IMR-90 (cell line): ENCODE measurements around the gene HAAO. TPM values are rescaled to one million over a fixed set of nuclear protein-coding genes. Genes with fewer than 3 reads are reported as not detected.

Source experiments
- ATAC-seq: fragments of 200-7000 bp; cut with Tn5 transposase; 2 replicates; pipeline ENCODE4 v1.9.1; 2020; ENCODE audit warnings: low read depth, mild to moderate bottlenecking, moderate library complexity
- BruUV-seq: library from RNA; stranded (reverse); fragments of 400-500 nt; replicated peaks from 2 replicates; lab custom pipeline; 2021; lab: Mats Ljungman, UMichigan
- CTCF ChIA-PET: fragments of 300-600 bp; formaldehyde crosslinking; extraction: SDS; loops from one replicate; lab custom pipeline; 2021; ENCODE audit warnings: antibody characterized with exemption; lab: Yijun Ruan, JAX
- POLR2A ChIA-PET: fragments of 300-600 bp; sonication (Branson Sonifier 250); formaldehyde crosslinking; loops from one replicate; lab custom pipeline; 2022; ENCODE audit warnings: antibody characterized with exemption; ENCODE audit not compliant: unreplicated experiment; lab: Charles Lee
- DNase-seq: peaks from one replicate; pipeline ENCODE4 v3.0.0; 2013
- H2AFZ ChIP-seq: replicated peaks from 2 replicates; pipeline ENCODE3; 2013; ENCODE audit warnings: low read length, mild to moderate bottlenecking; ENCODE audit not compliant: poor library complexity
- H2AK5ac ChIP-seq: 2 replicates; pipeline ENCODE4 v1.6.1; 2013; ENCODE audit warnings: low read depth, low read length, inconsistent platforms
- H2AK9ac ChIP-seq: replicated peaks from 2 replicates; pipeline ENCODE3; 2013; ENCODE audit warnings: mild to moderate bottlenecking, low read depth, low read length, moderate library complexity; ENCODE audit not compliant: poor library complexity
- H2BK120ac ChIP-seq: 2 replicates; pipeline ENCODE4 v1.6.1; 2013; ENCODE audit warnings: low read depth, low read length, inconsistent platforms
- H2BK15ac ChIP-seq: 3 replicates; pipeline ENCODE4 v1.6.1; 2013; ENCODE audit warnings: low read depth, low read length, inconsistent platforms
- H2BK20ac ChIP-seq: 2 replicates; pipeline ENCODE4 v1.6.1; 2013; ENCODE audit warnings: low read depth, mild to moderate bottlenecking, inconsistent platforms, low read length, moderate library complexity
- H2BK5ac ChIP-seq: 2 replicates; pipeline ENCODE4 v1.6.1; 2013; ENCODE audit warnings: mild to moderate bottlenecking, low read depth, low read length, inconsistent platforms; ENCODE audit not compliant: poor library complexity, severe bottlenecking
- H3K14ac ChIP-seq: replicated peaks from 2 replicates; pipeline ENCODE4 v1.6.1; 2013; ENCODE audit warnings: low read depth, low read length, inconsistent platforms
- H3K18ac ChIP-seq: 2 replicates; pipeline ENCODE4 v1.6.1; 2013; ENCODE audit warnings: low read depth, low read length, control low read depth
- H3K23ac ChIP-seq: 2 replicates; pipeline ENCODE4 v1.6.1; 2013; ENCODE audit warnings: low read depth, low read length, inconsistent platforms
- H3K27ac ChIP-seq: 2 replicates; pipeline ENCODE4 v1.5.1; 2013; ENCODE audit warnings: mild to moderate bottlenecking, control low read depth, low read length; ENCODE audit not compliant: insufficient read depth
- H3K27me3 ChIP-seq: 2 replicates; pipeline ENCODE4 v1.6.1; 2013; ENCODE audit warnings: low read length; ENCODE audit not compliant: control insufficient read depth, insufficient read depth
- H3K36me3 ChIP-seq: 2 replicates; pipeline ENCODE4 v1.6.1; 2013; ENCODE audit warnings: low read length, mixed read lengths; ENCODE audit not compliant: control insufficient read depth, insufficient read depth
- H3K4ac ChIP-seq: 2 replicates; pipeline ENCODE4 v1.6.1; 2013; ENCODE audit warnings: low read depth, low read length, inconsistent platforms
- H3K4me1 ChIP-seq: 2 replicates; pipeline ENCODE4 v1.6.1; 2013; ENCODE audit warnings: low read length, mixed read lengths; ENCODE audit not compliant: control insufficient read depth, insufficient read depth
- H3K4me2 ChIP-seq: 2 replicates; pipeline ENCODE4 v1.6.1; 2013; ENCODE audit warnings: low read depth, mild to moderate bottlenecking, control low read depth, low read length, moderate library complexity
- H3K4me3 ChIP-seq: 2 replicates; pipeline ENCODE4 v1.5.1; 2013; ENCODE audit warnings: low read depth, mild to moderate bottlenecking, control low read depth, low read length, moderate library complexity; ENCODE audit not compliant: insufficient read depth
- H3K56ac ChIP-seq: 2 replicates; pipeline ENCODE4 v1.6.1; 2013; ENCODE audit warnings: low read length, inconsistent platforms; ENCODE audit not compliant: insufficient read depth; ENCODE audit errors: extremely low read depth
- H3K79me1 ChIP-seq, 2 experiments: 2 replicates each; pipeline ENCODE4 v1.6.1; 2013; ENCODE audit warnings: low read length in 2 of 2, inconsistent platforms in 1 of 2, low read depth in 1 of 2
- H3K9ac ChIP-seq: 2 replicates; pipeline ENCODE4 v1.6.1; 2013; ENCODE audit warnings: low read depth, low read length, control low read depth
- H3K9me1 ChIP-seq: 2 replicates; pipeline ENCODE4 v1.6.1; 2013; ENCODE audit warnings: low read length, inconsistent platforms; ENCODE audit not compliant: insufficient read depth
- H3K9me3 ChIP-seq: 2 replicates; pipeline ENCODE4 v1.6.1; 2013; ENCODE audit warnings: low read length; ENCODE audit not compliant: control insufficient read depth, insufficient read depth
- H4K20me1 ChIP-seq: 2 replicates; pipeline ENCODE4 v1.6.1; 2013; ENCODE audit warnings: low read length, inconsistent platforms; ENCODE audit not compliant: insufficient read depth
- H4K5ac ChIP-seq: 2 replicates; pipeline ENCODE4 v1.6.1; 2013; ENCODE audit warnings: mild to moderate bottlenecking, low read depth, low read length, control low read depth
- H4K8ac ChIP-seq, 2 experiments: 2 replicates each; pipeline ENCODE4 v1.6.1; 2013; ENCODE audit warnings: low read depth in 2 of 2, low read length in 2 of 2, control low read depth in 1 of 2, inconsistent platforms in 1 of 2
- H4K91ac ChIP-seq: 2 replicates; pipeline ENCODE4 v1.6.1; 2013; ENCODE audit warnings: low read depth, low read length, inconsistent platforms; ENCODE audit not compliant: insufficient read depth
- CEBPB ChIP-seq: IDR thresholded peaks from 2 replicates; pipeline ENCODE4 v1.6.1; 2012; ENCODE audit warnings: low read depth, low read length, improper control_type of control experiment
- FOS ChIP-seq: fragments of 150-350 bp; IDR thresholded peaks from 2 replicates; pipeline ENCODE4 v1.6.1; 2016; ENCODE audit warnings: low read depth, low read length
- MAFK ChIP-seq: IDR thresholded peaks from 2 replicates; pipeline ENCODE4 v1.6.1; 2012; ENCODE audit warnings: low read depth, low read length, improper control_type of control experiment
- RAD21 ChIP-seq: IDR thresholded peaks from 2 replicates; pipeline ENCODE4 v1.6.1; 2012; ENCODE audit warnings: low read length, improper control_type of control experiment
- RCOR1 ChIP-seq: IDR thresholded peaks from 2 replicates; pipeline ENCODE4 v1.6.1; 2012; ENCODE audit warnings: mild to moderate bottlenecking, low read length, improper control_type of control experiment; ENCODE audit not compliant: insufficient replicate concordance
- SMC3 ChIP-seq: fragments of 150-350 bp; IDR thresholded peaks from 2 replicates; pipeline ENCODE4 v1.6.1; 2016; ENCODE audit warnings: low read depth, mild to moderate bottlenecking, antibody characterized with exemption, low read length, moderate library complexity
- WGBS, 2 experiments: methylation state at CpG; one replicate each; pipeline versions ENCODE4 v1.1.5 to v1.1.7; 2013; ENCODE audit warnings: missing lambda C conversion rate in 2 of 2; ENCODE audit not compliant: insufficient read length in 1 of 2; ENCODE audit errors: extremely low coverage in 2 of 2; 5-methylcytosine and 5-hydroxymethylcytosine counted together
- dilution Hi-C: fragments of 300-500 bp; cut with HindIII; formaldehyde crosslinking; loops from one replicate; pipeline ENCODE4 v1.14.3; 2018; ENCODE audit warnings: low sequenced_read_pairs; ENCODE audit not compliant: unreplicated experiment
- in situ Hi-C: fragments of 300-500 bp; cut with MboI; formaldehyde crosslinking; loops from 3 replicates; pipeline ENCODE4 v1.14.3; 2019; ENCODE audit warnings: low sequenced_read_pairs, inconsistent platforms, mixed read lengths
- intact Hi-C: fragments of 100-400 bp; cut with micrococcal nuclease; formaldehyde crosslinking; loops from 2 replicates; pipeline ENCODE4 v1.10.0; 2022
- polyA plus RNA-seq, 3 experiments: library from polyadenylated mRNA; depleted of rRNA; stranded (reverse); fragments of >200 nt; gene quantifications; 2 replicates each; pipeline ENCODE4 v1.2.3, GENCODE V29; 2012; ENCODE audit warnings: low replicate concordance in 1 of 3
- total RNA-seq: library from RNA; depleted of rRNA; stranded (reverse); fragments of >200 nt; gene quantifications from 2 replicates; pipeline ENCODE4 v1.2.3, GENCODE V29; 2012
- TF ChIP-seq, protein P1 (sequence below): fragments of 150-350 bp; IDR thresholded peaks from 2 replicates; pipeline ENCODE4 v1.6.1; 2017; ENCODE audit warnings: mild to moderate bottlenecking, antibody characterized with exemption, low read length, low read depth

Gene HAAO
- total and polyA plus RNA-seq, 2 of the 4 experiments (the other 2 are of a cell fraction) = 0.05 to 0.18 TPM

- no peak for DNase-seq
- POLR2A ChIA-PET = no interaction called here
- Histone ChIP-seq H3K9me1 (no peaks in the 10 kb centered on the region), H2BK15ac (no peak overlapping the region), H3K27ac (no peak overlapping the region), H4K91ac (no peak overlapping the region), H3K14ac (no peak overlapping the region), H4K5ac (no peak overlapping the region), H4K8ac (no peak overlapping the region), H3K9ac (no peak overlapping the region), H3K36me3 (no peaks in the 10 kb centered on the region; the same call in 1 of the 2 replicates), H3K4me1 (no peaks in the 10 kb centered on the region), H3K4me2 (no peak overlapping the region), H2BK120ac (no peak overlapping the region), H3K27me3 (no peaks in the 10 kb centered on the region), H2BK5ac (no peak overlapping the region), H3K4me3 (no peak overlapping the region), H4K20me1 (no peaks in the 10 kb centered on the region), H3K23ac (no peak overlapping the region), H2AK5ac (no peak overlapping the region), H3K79me1 (no peaks in the 10 kb centered on the region), H2AFZ (no peak overlapping the region), H3K18ac (no peak overlapping the region), H3K9me3 (no peaks in the 10 kb centered on the region), H3K56ac (no peak overlapping the region), H3K4ac (no peak overlapping the region), H2BK20ac (no peak overlapping the region), H2AK9ac (no peak overlapping the region)
- no peak for TF ChIP-seq MAFK
- TF ChIP-seq RCOR1 = no peak
- no peak for TF ChIP-seq CEBPB
- no peak for TF ChIP-seq RAD21
- TF ChIP-seq, protein P1, sequence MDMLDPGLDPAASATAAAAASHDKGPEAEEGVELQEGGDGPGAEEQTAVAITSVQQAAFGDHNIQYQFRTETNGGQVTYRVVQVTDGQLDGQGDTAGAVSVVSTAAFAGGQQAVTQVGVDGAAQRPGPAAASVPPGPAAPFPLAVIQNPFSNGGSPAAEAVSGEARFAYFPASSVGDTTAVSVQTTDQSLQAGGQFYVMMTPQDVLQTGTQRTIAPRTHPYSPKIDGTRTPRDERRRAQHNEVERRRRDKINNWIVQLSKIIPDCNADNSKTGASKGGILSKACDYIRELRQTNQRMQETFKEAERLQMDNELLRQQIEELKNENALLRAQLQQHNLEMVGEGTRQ = no peak
- no peak for TF ChIP-seq SMC3
- TF ChIP-seq FOS = no peak
- ATAC-seq = no peak
- in situ Hi-C loops = no loop called here
- no TSS peak for BruUV-seq
- CTCF ChIA-PET = interaction anchor here (0.5 kb wide), 1 partner anchor 146 kb away, joined by 3 read pairs; no protein-coding TSS in a partner anchor
- no CpG with 5 or more reads among the region's 3 CpGs for WGBS, 2 experiments
- dilution Hi-C loops = no loop called here
- intact Hi-C loops = no loop called here
Measured at GRCh38 chr2:42747422-42747821, 45.0 kb downstream of the HAAO start.
